CD8-positive, alpha-beta memory T cell (primary cell): Measurements from ENCODE around the gene ENTPD6. TPM values are rescaled to one million over a fixed set of nuclear protein-coding genes. Genes with fewer than 3 reads are reported as not detected.
A peak's percentile ranks its signal among the peaks of the same experiment; 100 is the strongest.

ENCODE experiments used
- CTCF ChIA-PET: fragments of 350-600 bp; sonication (Branson Sonifier 250); formaldehyde crosslinking; loops from one replicate; lab custom pipeline; 2021; ENCODE audit warnings: antibody characterized with exemption; lab: Charles Lee
- POLR2A ChIA-PET: fragments of 350-600 bp; sonication (Branson Sonifier 250); formaldehyde crosslinking; loops from one replicate; lab custom pipeline; 2021; ENCODE audit warnings: antibody characterized with exemption; lab: Charles Lee
- DNase-seq, 5 donors: peaks; one replicate each; pipeline versions ENCODE4 v3.0.0 to v3.0.0-alpha.2; 2020 to 2022; ENCODE audit warnings: mixed read lengths in 1 of 5
- H3K27ac ChIP-seq: one replicate; pipeline ENCODE4 v1.7.0; 2013; ENCODE audit warnings: low read depth, mild to moderate bottlenecking, low read length, moderate library complexity
- H3K27me3 ChIP-seq: 2 replicates; pipeline ENCODE4 v1.7.0; 2013; ENCODE audit warnings: low read length, mild to moderate bottlenecking; ENCODE audit not compliant: insufficient read depth, poor library complexity, severe bottlenecking
- H3K36me3 ChIP-seq: 2 replicates; pipeline ENCODE4 v1.7.0; 2013; ENCODE audit warnings: mild to moderate bottlenecking, low read length, moderate library complexity; ENCODE audit not compliant: insufficient read depth
- H3K4me1 ChIP-seq: 2 replicates; pipeline ENCODE4 v1.7.0; 2013; ENCODE audit warnings: mild to moderate bottlenecking, low read length, moderate library complexity; ENCODE audit not compliant: insufficient read depth
- H3K4me3 ChIP-seq: 2 replicates; pipeline ENCODE4 v1.7.0; 2013; ENCODE audit warnings: mild to moderate bottlenecking, low read length
- H3K9me3 ChIP-seq: 2 replicates; pipeline ENCODE4 v1.7.0; 2013; ENCODE audit warnings: mild to moderate bottlenecking, low read length
- H3K27ac Mint-ChIP-seq, 8 donors: one replicate each; pipeline ENCODE4 v1.8.0; 2020 to 2021; ENCODE audit warnings: mixed read lengths in 8 of 8, mild to moderate bottlenecking in 6 of 8, inconsistent platforms in 3 of 8, moderate library complexity in 3 of 8
- H3K27me3 Mint-ChIP-seq, 2 donors: one replicate each; pipeline ENCODE4 v1.8.0; 2020 to 2021; ENCODE audit warnings: mixed read lengths in 2 of 2, mild to moderate bottlenecking in 1 of 2, moderate library complexity in 1 of 2
- H3K36me3 Mint-ChIP-seq, 3 donors: one replicate each; pipeline ENCODE4 v1.8.0; 2020 to 2021; ENCODE audit warnings: mixed read lengths in 3 of 3, inconsistent platforms in 1 of 3, mild to moderate bottlenecking in 1 of 3
- H3K4me1 Mint-ChIP-seq, 3 donors: one replicate each; pipeline ENCODE4 v1.8.0; 2020 to 2021; ENCODE audit warnings: mixed read lengths in 3 of 3, inconsistent platforms in 1 of 3, mild to moderate bottlenecking in 1 of 3
- H3K4me3 Mint-ChIP-seq, 7 donors: one replicate each; pipeline ENCODE4 v1.8.0; 2020 to 2021; ENCODE audit warnings: mixed read lengths in 7 of 7, mild to moderate bottlenecking in 6 of 7, moderate library complexity in 4 of 7, inconsistent platforms in 2 of 7
- H3K9me3 Mint-ChIP-seq, 5 donors: one replicate each; pipeline ENCODE4 v1.8.0; 2020 to 2022; ENCODE audit warnings: mixed read lengths in 5 of 5, mild to moderate bottlenecking in 3 of 5, moderate library complexity in 2 of 5, inconsistent platforms in 1 of 5
- polyA plus RNA-seq: library from polyadenylated mRNA; unstranded; fragments of 300-500 nt; fragmentation: Illumina TruSeq; gene quantifications from one replicate; pipeline ENCODE4 v1.2.3, GENCODE V29; 2021
- total RNA-seq, 2 experiments: library from RNA; stranded (reverse); gene quantifications; one replicate each; pipeline ENCODE4 v1.2.3, GENCODE V29; 2021

The ENTPD6 gene
- total and polyA plus RNA-seq, 3 experiments from 2014 or later = 36.2 to 47.0 (median 44.2) TPM

DNA sequence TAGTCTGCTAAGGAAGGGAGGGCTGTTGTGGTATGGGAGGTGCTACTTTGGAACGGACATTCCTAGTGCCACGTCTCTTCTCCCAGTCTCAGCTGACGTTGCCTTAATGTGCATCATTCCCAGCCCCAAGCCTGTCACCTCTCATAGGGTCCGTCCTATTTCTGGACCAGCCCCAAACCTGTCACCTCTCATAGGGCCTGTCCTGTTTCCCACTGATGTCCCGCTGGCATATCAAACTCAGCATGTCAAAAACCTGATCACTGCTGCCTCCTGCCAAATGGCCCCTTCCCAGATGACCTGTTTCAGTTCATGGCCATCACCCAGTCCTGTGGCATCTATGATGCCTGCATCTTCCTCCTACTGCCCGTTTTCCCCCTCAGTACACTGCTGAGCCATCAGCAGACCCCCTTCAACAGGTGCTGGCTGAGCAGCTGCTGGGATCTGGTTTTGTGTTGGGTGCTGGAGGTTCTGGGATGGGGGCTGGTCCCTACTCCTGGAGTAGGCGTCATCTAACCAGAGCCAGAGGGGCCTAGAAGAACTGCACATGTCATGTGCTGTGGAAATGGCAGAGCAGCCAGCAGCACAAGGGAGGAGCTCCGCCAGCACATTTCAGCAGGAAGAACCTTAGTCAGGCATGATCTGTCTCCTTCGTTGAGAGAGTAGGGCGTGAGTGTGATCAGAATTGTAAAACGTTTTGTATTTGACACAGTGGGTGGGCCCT lies 3.3 kb downstream of the ENTPD6 start:
- Histone ChIP-seq H3K27ac (no peak overlapping the region), H3K4me1 (peaks cover 24% of the 10 kb centered on the region), H3K36me3 (no peaks in the 10 kb centered on the region), H3K27me3 (no peaks in the 10 kb centered on the region), H3K9me3 (no peaks in the 10 kb centered on the region), H3K4me3 (no peak overlapping the region)
- POLR2A ChIA-PET = no interaction called here
- peaks cover 61 to 76% (median 71%) of the 10 kb centered on the region in 3 donors for H3K4me1 Mint-ChIP-seq
- H3K9me3 Mint-ChIP-seq = no peaks in the 10 kb centered on the region
- CTCF ChIA-PET = no interaction called here
- H3K27ac Mint-ChIP-seq = peak overlapping the region in 6 of 8 donors; percentile 2 to 89 (median 52)
- no peak for DNase-seq
- H3K36me3 Mint-ChIP-seq = peaks cover 0 to 9% (median 7%) of the 10 kb centered on the region in 3 donors
- H3K27me3 Mint-ChIP-seq = no peaks in the 10 kb centered on the region
- H3K4me3 Mint-ChIP-seq = peak overlapping the region in 3 of 7 donors; percentile 1 to 90 (median 6)

DNA sequence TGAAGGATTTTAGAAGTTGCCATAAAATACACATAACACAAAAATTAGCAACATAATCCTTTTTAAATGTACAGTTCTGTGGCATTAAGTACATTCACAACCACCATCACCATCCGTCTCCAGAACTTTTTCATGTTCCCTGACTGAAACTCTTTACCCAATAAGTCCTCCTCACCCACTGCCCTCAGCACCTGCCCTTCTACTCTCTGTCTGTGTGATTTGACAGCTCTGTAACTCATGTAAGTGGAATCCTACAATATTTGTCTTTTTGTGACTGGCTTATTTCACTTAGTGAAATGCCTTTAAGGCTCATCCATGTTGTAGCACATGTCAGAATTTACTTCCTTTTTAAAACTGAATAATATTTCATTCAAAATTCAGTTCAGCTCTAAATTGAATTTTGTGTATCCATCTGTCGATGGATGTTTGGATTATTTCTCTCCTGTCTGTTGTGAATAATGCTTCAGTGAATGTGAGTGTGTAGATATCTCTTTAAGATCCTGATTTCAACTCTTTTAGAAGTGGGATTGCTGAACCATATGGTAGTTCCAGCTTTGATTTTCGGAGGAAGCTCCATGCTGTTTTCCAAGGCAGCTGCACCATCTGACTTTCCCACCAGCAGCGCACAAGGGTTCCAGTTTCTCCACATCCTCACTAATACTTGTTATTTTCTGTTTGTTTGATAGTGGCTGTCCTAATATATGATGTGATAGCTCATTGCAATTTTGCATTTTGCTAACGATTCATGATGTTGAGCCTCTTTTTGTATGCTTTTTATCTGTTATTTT lies 4.2 kb downstream of the ENTPD6 start:
- Mint-ChIP-seq H3K36me3 (peaks cover 0 to 9% (median 8%) of the 10 kb centered on the region in 3 donors), H3K4me3 (peak overlapping the region in 1 of 7 donors; percentile 49), H3K9me3 (no peaks in the 10 kb centered on the region), H3K4me1 (peaks cover 66 to 80% (median 79%) of the 10 kb centered on the region in 3 donors), H3K27me3 (no peaks in the 10 kb centered on the region), H3K27ac (peak overlapping the region; percentile 2 to 89 (median 35))
- POLR2A ChIA-PET = interaction anchor here (0.7 kb wide), 1 partner anchor 51 kb away, joined by 3 read pairs; no protein-coding TSS in a partner anchor
- no peak for DNase-seq
- H3K27ac ChIP-seq = no peak overlapping the region
- H3K4me1 ChIP-seq = peaks cover 22% of the 10 kb centered on the region
- CTCF ChIA-PET = no interaction called here
- no peak overlapping the region for H3K4me3 ChIP-seq
- no peaks in the 10 kb centered on the region for H3K9me3 ChIP-seq
- H3K27me3 ChIP-seq = no peaks in the 10 kb centered on the region
- H3K36me3 ChIP-seq = no peaks in the 10 kb centered on the region

DNA sequence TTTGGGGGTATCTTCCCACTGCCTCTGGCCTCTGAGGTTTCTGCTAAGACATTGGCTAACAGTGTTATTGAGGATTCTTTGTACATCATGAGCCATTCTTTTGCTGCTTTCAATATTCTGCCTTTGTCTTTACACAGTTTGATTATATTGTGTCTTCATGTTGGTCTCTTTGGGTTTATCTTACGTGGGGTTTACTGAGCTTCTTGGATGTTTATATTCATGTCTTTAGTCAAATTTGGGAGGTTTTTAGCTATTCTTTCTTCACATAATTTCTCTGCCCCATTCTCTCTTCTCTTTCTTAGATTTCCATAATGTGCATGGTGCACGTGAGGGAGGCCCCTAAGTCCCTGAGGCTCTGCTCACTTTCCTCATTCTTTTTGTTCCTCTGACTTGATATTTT lies 7.6 kb downstream of the ENTPD6 start:
- Mint-ChIP-seq H3K4me1 (peaks cover 50 to 64% (median 59%) of the 10 kb centered on the region in 3 donors), H3K36me3 (peaks cover 0 to 26% (median 9%) of the 10 kb centered on the region in 3 donors), H3K4me3 (peak overlapping the region in 1 of 7 donors; percentile 2), H3K27ac (peak overlapping the region in 2 of 8 donors; percentile 34 to 38), H3K27me3 (no peaks in the 10 kb centered on the region), H3K9me3 (no peaks in the 10 kb centered on the region)
- no peaks in the 10 kb centered on the region for H3K27me3 ChIP-seq
- H3K27ac ChIP-seq = no peak overlapping the region
- no peak for DNase-seq
- H3K4me3 ChIP-seq = no peak overlapping the region
- H3K9me3 ChIP-seq = no peaks in the 10 kb centered on the region
- POLR2A ChIA-PET = no interaction called here
- CTCF ChIA-PET = interaction anchor here (2.1 kb wide), 1 partner anchor 9 kb away, joined by 8 read pairs; the partner anchor contains the start of gene ENTPD6
- no peaks in the 10 kb centered on the region for H3K36me3 ChIP-seq
- H3K4me1 ChIP-seq = no peaks in the 10 kb centered on the region

DNA sequence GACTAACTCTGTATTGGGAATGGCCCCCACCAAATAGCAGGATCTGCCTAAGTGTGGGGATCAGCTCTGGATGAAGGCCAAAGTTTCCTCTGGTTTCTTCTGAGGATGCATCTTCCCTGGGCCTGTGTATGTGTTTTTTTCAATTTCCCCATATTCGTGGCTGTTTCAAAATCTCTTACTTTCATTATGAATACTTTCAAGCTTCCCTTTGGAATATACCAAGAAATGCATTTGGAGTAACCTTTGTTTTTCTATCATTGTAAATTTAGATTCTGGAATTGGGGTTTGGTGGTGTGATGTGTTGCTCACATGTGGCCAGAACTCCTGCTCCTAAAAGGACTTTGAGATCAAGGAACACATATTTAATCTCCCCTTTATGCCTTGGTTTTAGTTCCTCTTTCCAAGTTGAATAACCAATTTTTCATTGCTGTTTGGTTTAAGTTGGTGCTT lies 8.4 kb downstream of the ENTPD6 start:
- H3K36me3 ChIP-seq = no peaks in the 10 kb centered on the region
- peak overlapping the region in 2 of 8 donors; percentile 9 to 20 for H3K27ac Mint-ChIP-seq
- no peaks in the 10 kb centered on the region for H3K27me3 ChIP-seq
- no peak overlapping the region for H3K4me3 Mint-ChIP-seq
- H3K36me3 Mint-ChIP-seq = peaks cover 0 to 28% (median 9%) of the 10 kb centered on the region in 3 donors
- ChIA-PET CTCF (interaction anchor here (1.5 to 2.1 kb wide), 2 partner anchors 10 to 17 kb away, joined by 5 to 8 read pairs; partner anchors contain the start of gene ENTPD6), POLR2A (no interaction called here)
- no peak overlapping the region for H3K27ac ChIP-seq
- no peak overlapping the region for H3K4me3 ChIP-seq
- peaks cover 46 to 59% (median 53%) of the 10 kb centered on the region in 3 donors for H3K4me1 Mint-ChIP-seq
- DNase-seq = no peak
- no peaks in the 10 kb centered on the region for H3K4me1 ChIP-seq
- no peaks in the 10 kb centered on the region for H3K9me3 ChIP-seq
- H3K9me3 Mint-ChIP-seq = no peaks in the 10 kb centered on the region
- no peaks in the 10 kb centered on the region for H3K27me3 Mint-ChIP-seq

DNA sequence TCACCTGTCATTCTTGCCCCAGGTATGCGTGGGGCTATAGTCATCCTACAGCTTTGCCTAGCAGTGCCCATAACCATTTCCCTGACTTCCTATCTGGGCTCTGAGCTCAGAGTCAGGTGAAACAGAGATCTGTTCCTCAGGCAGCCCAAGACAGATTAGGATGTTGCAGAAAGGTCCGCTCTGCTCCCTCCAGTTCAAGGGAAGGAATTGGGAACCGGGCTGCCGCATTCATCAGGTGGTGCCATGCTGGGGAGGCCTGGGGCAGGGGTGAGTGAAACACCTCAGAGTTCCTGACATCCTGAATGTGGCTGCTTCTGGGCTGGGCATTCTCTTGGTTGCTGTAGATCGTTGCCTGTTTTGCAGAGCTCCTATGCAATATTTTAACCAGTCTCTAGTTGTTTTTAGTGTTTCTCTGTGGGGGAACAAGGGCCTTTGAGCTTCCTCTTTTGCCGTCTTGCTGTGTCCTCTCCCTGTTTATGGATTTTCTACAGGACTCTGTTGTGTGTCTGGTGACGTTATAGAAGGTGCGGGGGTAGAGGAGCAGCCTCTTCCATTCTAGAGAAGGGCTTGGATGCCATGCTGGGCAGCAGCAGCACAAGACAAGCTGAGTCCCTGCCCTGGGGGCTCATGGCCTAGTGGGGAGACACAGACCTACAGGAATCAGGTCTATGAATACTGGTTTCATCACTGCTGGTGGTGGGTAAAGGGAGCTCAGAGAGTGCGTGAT lies 9.2 kb downstream of the ENTPD6 start:
- Mint-ChIP-seq H3K36me3 (peaks cover 0 to 31% (median 8%) of the 10 kb centered on the region in 3 donors), H3K9me3 (no peaks in the 10 kb centered on the region), H3K27me3 (no peaks in the 10 kb centered on the region), H3K27ac (peak overlapping the region in 3 of 8 donors; percentile 14 to 72 (median 41)), H3K4me3 (no peak overlapping the region), H3K4me1 (peaks cover 39 to 51% (median 45%) of the 10 kb centered on the region in 3 donors)
- Histone ChIP-seq H3K36me3 (no peaks in the 10 kb centered on the region), H3K9me3 (no peaks in the 10 kb centered on the region), H3K27ac (no peak overlapping the region), H3K4me3 (no peak overlapping the region), H3K4me1 (no peaks in the 10 kb centered on the region), H3K27me3 (no peaks in the 10 kb centered on the region)
- ChIA-PET CTCF (interaction anchor here (1.5 to 2.1 kb wide), 2 partner anchors 10 to 18 kb away, joined by 5 to 8 read pairs; partner anchors contain the start of gene ENTPD6), POLR2A (no interaction called here)
- no peak for DNase-seq

DNA sequence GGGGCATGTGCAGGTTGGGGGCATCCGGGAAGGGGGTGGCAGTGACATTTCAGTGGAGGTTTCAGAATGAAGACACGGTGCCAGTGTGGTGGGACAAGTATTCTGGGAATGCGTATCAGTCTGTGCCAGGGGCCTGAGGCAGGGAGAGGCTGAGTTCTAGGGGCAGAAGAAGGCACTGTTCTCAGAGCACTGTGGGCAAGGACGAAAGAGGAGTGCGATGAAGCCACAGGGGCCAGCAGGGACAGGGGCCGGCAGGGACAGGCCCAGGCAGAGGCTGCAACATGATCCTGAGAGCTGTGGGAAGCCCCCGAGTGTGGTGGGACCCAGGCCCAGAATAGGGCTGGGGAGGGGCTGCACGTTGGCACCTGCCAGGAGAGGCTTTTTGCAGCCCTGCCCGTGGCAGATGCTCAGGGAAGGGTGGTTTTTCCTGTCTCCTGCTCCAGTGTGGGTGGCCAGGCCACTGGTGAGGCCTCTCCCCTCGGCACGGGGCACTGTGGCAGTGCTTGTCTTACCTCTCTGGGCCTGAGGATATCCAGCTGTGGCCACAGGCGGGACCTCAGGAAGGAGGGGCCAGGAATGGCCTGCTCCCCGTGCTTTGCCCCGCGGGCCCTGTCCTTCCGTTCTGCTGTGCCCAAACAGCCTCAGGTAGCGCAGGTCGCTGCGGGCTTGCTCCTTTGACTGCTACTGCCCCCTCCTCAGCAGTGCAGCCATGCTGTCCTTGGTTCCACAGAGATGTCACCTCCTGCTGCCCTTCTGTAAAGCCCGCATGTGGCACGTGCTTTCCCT lies 10.0 kb downstream of the ENTPD6 start:
- ChIA-PET CTCF (interaction anchor here (1.5 to 2.1 kb wide), 2 partner anchors 11 to 19 kb away, joined by 5 to 8 read pairs; partner anchors contain the start of gene ENTPD6), POLR2A (no interaction called here)
- no peak overlapping the region for H3K4me3 ChIP-seq
- peaks cover 0 to 35% (median 9%) of the 10 kb centered on the region in 3 donors for H3K36me3 Mint-ChIP-seq
- no peaks in the 10 kb centered on the region for H3K9me3 ChIP-seq
- no peaks in the 10 kb centered on the region for H3K27me3 ChIP-seq
- peak in 1 of 5 donors; percentile 42 for DNase-seq
- no peak overlapping the region for H3K27ac Mint-ChIP-seq
- H3K4me3 Mint-ChIP-seq = no peak overlapping the region
- H3K27me3 Mint-ChIP-seq = no peaks in the 10 kb centered on the region
- H3K9me3 Mint-ChIP-seq = no peaks in the 10 kb centered on the region
- H3K27ac ChIP-seq = no peak overlapping the region
- H3K4me1 Mint-ChIP-seq = peaks cover 31 to 43% (median 38%) of the 10 kb centered on the region in 3 donors
- no peaks in the 10 kb centered on the region for H3K36me3 ChIP-seq
- no peaks in the 10 kb centered on the region for H3K4me1 ChIP-seq

DNA sequence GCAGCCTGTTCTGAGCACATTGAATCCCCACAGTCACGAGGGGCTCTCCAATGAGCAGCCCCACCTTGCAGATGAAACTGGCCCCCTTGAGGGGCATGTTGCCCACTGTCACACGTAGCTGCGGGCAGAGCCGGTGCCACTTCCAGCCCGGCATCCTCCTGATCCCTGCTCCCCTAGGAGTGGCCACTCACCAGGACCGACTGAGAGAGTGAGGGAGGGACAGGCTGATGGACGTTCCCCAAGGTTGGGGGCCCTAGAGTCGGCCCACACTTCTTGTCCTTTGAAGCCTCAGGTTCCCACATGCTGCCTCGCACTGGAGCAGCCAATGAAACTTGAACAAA lies 10.5 kb downstream of the ENTPD6 start:
- no peaks in the 10 kb centered on the region for H3K27me3 ChIP-seq
- Mint-ChIP-seq H3K27me3 (no peaks in the 10 kb centered on the region), H3K36me3 (peaks cover 0 to 40% (median 9%) of the 10 kb centered on the region in 3 donors), H3K9me3 (no peaks in the 10 kb centered on the region), H3K27ac (no peak overlapping the region), H3K4me3 (no peak overlapping the region), H3K4me1 (peaks cover 27 to 37% (median 32%) of the 10 kb centered on the region in 3 donors)
- no peaks in the 10 kb centered on the region for H3K9me3 ChIP-seq
- DNase-seq = peak in 1 of 5 donors; percentile 8
- no peak overlapping the region for H3K27ac ChIP-seq
- H3K36me3 ChIP-seq = no peaks in the 10 kb centered on the region
- no peak overlapping the region for H3K4me3 ChIP-seq
- ChIA-PET POLR2A (no interaction called here), CTCF (no interaction called here)
- no peaks in the 10 kb centered on the region for H3K4me1 ChIP-seq
